NOMO-1 treated with DMSO at 0.1 percent for 48 hours (cell line): ENCODE measurements around the gene OARD1.
A peak's percentile ranks its signal among the peaks of the same experiment; 100 is the strongest.

Source experiments
- DNase-seq: peaks from one replicate; lab custom pipeline; 2025; ENCODE audit not compliant: unreplicated experiment; lab: John Stamatoyannopoulos, UW

The OARD1 gene

DNA sequence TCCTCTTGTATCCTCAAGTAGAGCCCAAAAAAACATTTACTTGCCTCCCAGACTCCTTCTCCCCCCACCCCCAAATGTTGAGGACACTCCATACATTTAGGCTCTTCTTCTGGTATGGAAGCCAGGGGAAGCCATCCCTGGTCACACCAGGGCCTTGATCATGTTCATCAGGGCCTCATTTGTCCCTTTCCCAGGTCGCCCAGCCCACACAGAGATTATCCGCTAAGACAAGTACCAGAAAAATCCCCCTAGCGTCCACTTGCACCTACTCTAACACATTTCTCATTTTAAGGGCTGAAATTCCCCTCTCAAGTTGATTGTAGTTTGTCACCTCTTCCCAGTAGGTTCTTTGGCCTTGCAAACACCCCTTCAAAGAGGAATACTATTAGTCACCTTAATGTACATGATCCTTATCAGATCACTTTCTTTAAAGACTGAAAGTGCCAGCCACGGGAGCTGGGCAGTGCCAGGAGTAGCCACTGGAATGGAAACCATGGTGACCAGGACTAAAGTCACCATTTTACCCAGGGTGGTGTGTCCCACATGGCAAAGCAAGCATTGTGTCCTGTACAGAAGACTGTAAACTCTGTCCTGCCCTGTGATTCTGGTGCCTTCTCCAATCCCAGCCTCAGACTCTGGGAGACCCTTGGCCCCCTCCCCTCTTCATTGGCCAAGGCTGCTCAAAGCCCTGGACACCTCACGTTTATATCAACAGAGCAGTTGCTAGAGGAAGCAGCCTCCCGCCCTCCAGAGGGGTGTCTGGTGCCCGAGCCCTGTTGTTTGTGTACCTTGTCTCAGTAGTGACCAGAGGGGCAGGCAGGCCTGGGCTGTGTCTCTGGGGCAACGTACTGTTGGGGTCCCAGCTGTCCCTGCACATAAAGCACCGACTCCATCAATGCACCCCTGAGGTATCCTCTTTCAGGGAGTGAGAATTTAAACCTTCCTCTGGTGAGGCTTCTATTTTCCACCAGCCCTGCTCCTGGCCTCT lies 24.1 kb downstream of the OARD1 start:
- no peak for DNase-seq

DNA sequence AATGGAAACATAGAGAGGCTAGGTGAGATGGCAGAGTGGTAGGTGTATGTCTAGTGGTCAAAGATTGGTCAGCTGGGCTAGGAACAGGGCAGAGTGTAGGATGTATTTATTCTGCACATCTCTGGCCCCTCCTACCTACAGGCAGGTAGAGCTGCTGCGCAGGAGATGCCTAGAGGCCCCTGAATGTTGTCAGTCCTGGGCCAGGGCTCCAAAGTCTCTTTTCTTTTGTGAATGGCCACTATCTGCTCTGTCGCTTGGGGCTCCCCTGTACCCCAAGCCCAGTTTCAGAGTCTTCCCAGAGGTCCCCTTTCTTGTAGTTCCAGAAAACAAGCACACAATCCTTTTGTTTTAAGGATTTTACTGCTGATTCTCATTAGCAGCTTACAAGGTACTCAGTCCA lies 24.9 kb downstream of the OARD1 start:
- no peak for DNase-seq

DNA sequence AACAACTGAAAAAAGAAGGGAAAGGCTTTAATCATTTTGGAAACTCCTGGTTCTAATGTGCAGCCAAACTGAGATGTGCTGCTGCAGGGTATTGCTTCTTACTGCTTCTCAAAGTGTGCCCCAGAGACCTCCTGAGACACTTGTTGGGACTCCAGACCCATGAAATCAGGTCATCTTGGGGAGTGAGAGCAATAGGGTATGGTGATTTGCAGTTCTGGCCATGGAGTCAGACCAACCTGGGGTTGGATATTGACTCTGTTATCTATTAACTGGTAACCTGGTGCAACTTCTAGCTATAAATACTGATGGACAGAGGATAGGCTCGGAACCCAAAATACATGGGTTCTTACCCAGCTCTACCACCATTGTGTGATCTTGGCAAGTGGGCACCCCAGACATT lies 26.1 kb downstream of the OARD1 start:
- no peak for DNase-seq

GRCh38 chr6:41045664-41046063 lies 26.5 kb downstream of the OARD1 start:
- no peak for DNase-seq

- no peak for DNase-seq
These were observed 29.0 kb downstream of the OARD1 start for GRCh38 chr6:41043151-41043550.

DNA sequence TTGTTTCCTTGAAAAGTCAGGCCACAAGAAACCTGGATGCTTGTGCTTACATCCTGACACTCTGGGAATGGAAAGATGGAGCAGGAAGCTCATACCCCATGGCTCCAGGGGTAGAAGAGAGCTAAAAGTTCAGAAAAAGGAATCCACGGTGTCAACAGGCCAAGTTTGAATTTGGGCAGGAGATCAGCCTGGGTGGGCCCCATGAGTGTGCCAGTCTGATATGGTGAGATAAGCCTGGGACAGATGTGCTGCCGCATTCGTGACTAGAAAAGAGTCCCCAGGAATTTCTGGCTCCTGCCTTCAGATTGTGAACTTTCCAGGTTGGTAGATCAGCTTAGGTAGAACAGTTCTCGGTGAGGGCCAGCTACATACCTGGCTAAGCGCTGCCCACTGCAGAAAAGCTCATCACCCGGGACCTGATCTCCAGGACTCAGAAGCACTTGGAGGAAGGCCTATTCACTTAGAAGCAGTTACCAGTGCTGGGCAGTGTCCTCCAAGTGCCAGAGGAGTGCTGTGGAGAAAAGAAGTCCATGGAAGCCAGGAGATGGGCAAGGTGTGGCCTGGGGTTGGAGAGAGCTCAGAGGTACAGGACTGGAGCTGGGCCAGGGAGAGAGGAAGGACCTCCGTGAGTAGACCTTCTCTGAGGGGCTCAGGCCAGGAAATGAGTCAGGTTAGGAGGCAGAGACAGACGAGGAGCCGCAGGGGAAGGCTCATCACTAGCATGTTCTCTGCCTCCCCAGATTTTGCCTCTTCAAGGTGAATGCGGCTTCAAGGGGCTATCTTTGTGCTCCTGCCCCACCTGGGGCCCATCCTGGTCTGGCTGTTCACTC lies 29.7 kb downstream of the OARD1 start, which contains the start of gene TSPO2:
Gene TSPO2, plus strand, starts transcription at position 242 of the 830 bp plus-strand sequence. Its CDS starts 519 bp downstream, at position 761.
- DNase-seq = no peak

- DNase-seq = no peak
These were observed 31.1 kb downstream of the OARD1 start for GRCh38 chr6:41040940-41041536.

GRCh38 chr6:41040101-41040939 lies 31.8 kb downstream of the OARD1 start:
- peak; percentile 1 for DNase-seq

GRCh38 chr6:41039060-41039998 lies 32.8 kb downstream of the OARD1 start, which contains the start of gene UNC5CL:
TSS of gene UNC5CL (minus strand) at chr6:41039221. CDS start at chr6:41035074, 4,147 bp downstream.
- no peak for DNase-seq

- no peak for DNase-seq
These were observed 34.0 kb downstream of the OARD1 start for GRCh38 chr6:41038205-41038604.

DNA sequence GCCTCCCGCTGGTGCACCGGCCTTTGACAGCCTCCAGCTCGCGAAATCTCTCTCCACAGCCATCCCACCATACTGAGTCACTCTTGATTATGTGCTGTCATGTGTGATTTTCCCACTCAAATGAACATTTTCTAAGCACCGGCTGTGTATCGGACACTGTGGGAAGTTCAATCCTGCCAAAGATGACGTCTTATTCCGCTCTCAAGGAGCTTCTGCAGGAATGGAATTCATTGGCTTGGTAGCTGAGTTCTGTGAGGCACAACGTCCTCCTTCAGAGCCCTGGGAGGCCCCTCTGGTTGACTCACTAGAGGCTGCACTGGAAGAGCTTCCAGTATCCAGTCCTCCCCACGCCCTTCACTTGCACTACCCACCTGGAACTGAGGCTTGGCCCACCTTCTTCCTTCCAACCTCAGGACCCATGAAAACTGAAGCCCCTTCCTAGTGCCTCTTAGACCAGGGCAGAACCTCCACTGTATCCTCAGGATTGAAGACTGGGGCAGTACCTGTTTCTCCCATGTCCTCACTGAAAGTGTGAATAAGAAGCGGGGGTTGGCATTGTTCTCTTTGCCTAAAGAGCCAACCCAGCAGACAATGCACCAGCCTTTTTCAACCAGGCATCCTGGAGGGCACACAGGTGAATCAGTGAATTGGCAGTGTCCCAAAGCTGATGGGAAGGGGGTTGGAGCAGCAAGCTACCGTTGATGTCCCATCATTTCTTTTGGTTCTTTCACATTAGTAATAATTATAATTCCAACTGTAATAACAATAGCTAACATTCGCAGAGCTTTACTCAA lies 34.9 kb downstream of the OARD1 start:
- DNase-seq = no peak

DNA sequence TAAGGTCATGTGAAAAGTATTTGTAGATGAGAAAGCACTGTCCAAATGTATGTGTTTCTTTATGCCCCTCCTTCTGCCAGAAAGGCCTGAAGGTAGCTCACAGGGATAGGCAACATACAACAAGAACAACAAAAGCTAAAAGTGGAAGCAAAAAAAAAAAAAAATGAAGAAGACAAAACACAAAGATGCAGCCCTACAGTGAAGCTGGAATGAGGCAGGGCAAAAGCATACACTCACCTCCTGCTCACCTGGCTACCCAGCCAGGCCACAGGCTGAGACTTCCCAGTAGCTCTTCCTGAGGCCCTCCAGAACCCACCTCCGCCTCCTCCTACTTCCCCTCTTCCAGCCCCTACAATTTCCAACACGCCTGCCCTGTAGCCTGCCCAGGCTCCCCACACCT lies 35.6 kb downstream of the OARD1 start:
- no peak for DNase-seq

GRCh38 chr6:41036186-41036585 lies 36.0 kb downstream of the OARD1 start:
- DNase-seq = no peak

DNA sequence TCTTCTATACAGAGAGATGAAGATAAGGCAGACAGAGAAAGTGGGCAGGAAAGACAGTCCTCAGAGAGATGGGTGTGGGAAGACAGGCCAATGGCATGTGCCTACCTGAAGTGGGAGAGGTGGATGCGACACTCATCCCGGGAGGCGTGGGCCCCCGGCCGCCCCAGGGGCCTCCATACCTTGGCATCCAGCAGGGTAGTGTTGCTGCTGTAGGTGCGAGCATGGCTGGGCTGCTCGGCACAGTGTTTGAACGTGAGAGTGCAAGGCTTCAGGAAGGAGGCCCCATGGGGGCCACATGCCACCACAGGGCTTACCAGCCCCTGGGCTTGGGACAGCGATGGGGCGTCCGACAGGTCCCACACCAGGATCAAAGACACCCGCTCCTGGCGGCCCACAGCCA lies 38.4 kb downstream of the OARD1 start:
- no peak for DNase-seq

DNA sequence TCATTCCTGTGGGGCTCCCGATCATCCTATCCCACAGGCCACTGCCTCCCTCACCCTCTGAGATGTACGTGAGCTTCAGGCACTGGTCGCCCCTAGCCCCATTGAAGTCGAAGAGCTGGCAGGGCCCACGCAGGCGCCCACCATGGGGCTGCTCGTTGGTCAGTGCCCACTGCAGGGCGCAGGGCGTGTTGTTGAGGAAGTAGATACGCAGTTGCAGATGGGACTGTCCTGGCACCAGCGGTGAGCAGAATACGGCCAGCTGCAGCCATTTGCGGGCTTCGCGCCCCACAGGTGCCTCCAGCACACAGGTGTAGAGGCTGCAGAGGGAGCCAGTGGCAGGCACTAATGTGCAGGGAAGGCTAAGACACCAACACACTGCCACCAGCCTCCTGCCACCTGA lies 39.3 kb downstream of the OARD1 start:
- no peak for DNase-seq

- DNase-seq = peak; percentile 10
These were observed 43.4 kb downstream of the OARD1 start for GRCh38 chr6:41028561-41029412.

DNA sequence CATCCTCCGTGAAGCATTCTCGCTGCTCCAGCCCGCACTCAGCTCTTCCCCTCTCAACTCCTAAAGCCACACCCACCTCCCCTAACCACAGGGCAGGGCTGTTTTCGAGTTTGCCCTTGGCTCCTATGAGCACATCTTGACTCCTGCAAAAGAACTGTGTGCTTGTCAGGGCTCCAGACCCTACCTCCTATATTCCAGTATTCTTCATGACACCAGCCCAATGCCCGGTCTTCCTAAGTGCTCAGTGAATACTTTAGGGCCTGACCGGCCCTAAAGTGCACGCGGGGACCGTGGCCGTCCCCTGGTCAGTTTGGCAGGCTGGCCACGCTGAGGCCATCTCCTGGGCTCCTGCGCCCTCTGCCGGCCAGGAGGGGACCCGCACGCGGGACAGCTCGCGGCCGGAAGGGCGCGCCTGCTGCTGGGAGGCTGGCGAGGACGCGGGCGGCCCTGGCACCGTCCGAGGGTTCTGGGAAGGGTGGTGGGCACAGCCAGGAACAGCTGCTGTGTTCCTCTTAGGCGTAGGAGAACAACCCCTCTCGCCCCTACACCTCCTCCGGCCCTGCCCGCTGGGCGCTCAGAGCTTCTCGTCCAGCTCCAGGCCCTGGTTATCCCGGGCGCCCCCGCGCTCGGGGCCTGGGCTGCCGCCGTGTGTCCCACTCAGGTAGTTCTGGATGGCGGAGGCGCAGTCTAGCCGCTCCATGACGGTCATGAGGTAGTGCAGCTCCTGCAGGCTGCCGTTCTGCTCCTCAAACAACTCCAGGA lies 44.2 kb downstream of the OARD1 start:
- DNase-seq = peak; percentile 59
